Measurements from ENCODE around the gene ZNF319.

The ZNF319 gene

GRCh38 chr16:57961538-57961937 is 38.9 kb downstream of the ZNF319 start:
- TF ChIP-seq CTCF (IDR thresholded peaks at IDR 0.05; ENCODE audit: extremely low read depth, missing control alignments), result no peak
- no peak for DNase-seq (ENCODE audit: low spot score)

- no peak for TF ChIP-seq CTCF (IDR thresholded peaks at IDR 0.05; ENCODE audit: extremely low read depth, missing control alignments)
- no peak for DNase-seq (ENCODE audit: low spot score)
These were observed 39.5 kb downstream of the ZNF319 start for GRCh38 chr16:57960826-57961472.

DNA sequence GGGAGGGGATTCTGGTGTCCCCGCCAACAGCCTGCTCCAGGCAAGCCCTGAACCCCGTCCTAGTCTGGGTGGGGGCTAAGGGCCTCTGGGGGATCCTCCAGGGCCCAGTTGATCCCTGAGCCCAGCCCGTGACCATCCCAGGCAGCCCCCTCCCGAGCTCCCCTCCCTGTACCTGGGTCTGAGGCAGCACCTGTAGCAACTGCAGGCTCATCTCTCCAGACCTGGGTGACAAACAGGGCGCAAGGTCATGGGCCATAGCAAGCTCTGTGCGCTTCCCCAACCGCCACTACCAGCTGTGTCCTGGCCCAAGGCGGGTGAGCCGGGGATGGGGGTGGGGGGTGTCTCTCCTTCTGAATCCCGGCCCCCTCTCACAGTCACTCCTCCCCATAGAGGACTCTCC is 40.2 kb downstream of the ZNF319 start:
- TF ChIP-seq CTCF (IDR thresholded peaks at IDR 0.05; ENCODE audit: extremely low read depth, missing control alignments), result no peak
- DNase-seq (ENCODE audit: low spot score), result no peak

GRCh38 chr16:57959804-57960203 is 40.7 kb downstream of the ZNF319 start:
- DNase-seq (ENCODE audit: low spot score), result no peak
- no peak for TF ChIP-seq CTCF (IDR thresholded peaks at IDR 0.05; ENCODE audit: extremely low read depth, missing control alignments)

DNA sequence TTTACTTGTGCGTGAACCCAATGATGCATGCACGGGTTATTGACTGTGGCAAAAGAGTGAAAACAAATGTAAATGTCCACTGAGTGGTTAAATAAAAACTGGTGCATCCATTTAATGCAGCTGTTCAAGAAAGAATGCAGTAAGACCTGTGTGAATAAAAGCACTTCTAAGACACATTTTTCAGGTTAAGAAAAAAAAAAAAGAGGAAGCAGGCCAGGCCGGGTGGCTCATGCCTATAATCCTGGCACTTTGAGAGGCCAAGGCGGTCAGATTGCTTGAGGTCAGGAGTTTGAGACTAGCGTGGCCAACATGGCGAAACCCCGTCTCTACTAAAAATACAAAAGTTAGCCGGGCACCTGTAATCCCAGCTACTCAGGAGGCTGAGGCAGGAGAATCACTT is 41.4 kb downstream of the ZNF319 start:
- DNase-seq (ENCODE audit: low spot score), result no peak
- TF ChIP-seq CTCF (IDR thresholded peaks at IDR 0.05; ENCODE audit: extremely low read depth, missing control alignments), result no peak

DNA sequence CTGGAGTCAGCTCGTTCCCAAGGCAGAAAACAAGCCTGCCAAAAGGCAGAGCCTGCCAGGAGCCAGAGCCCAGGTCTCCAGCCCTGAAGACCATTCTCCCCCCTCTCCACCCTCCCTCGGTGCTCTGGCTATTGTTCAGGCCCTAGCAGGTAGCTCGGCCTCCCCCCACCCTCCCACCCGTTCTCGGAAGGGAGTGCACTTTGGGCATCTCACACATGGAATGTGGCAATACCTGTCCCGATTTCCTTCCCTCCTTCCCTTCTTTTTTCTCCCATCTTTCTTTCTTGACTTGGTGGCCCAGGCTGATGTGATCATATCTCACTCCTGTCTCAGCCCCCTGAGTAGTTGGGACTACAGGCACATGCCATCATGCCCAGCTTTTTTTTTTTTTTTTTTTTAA is 41.9 kb downstream of the ZNF319 start:
- DNase-seq (ENCODE audit: low spot score), result no peak
- no peak for TF ChIP-seq CTCF (IDR thresholded peaks at IDR 0.05; ENCODE audit: extremely low read depth, missing control alignments)

GRCh38 chr16:57957673-57958392 is 42.6 kb downstream of the ZNF319 start:
- DNase-seq (ENCODE audit: low spot score), result no peak
- TF ChIP-seq CTCF (IDR thresholded peaks at IDR 0.05; ENCODE audit: extremely low read depth, missing control alignments), result no peak
